GM04503 (cell line): Measurements from ENCODE around the gene RSPH9.

Source experiments
- DNase-seq: peaks from one replicate; pipeline ENCODE4 v3.0.0-alpha.2; 2012; ENCODE audit warnings: low read depth

The RSPH9 gene, protein sequence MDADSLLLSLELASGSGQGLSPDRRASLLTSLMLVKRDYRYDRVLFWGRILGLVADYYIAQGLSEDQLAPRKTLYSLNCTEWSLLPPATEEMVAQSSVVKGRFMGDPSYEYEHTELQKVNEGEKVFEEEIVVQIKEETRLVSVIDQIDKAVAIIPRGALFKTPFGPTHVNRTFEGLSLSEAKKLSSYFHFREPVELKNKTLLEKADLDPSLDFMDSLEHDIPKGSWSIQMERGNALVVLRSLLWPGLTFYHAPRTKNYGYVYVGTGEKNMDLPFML

GRCh38 chr6:43644940-43645612 is at the start of gene RSPH9:
RSPH9 (plus strand) TSS chr6:43645036; CDS start chr6:43645099, 63 bp downstream.
- no peak for DNase-seq

- DNase-seq = no peak
These were observed 44.2 kb upstream of the RSPH9 start for GRCh38 chr6:43600595-43600994.

GRCh38 chr6:43604174-43604573 is 40.7 kb upstream of the RSPH9 start:
- no peak for DNase-seq

DNA sequence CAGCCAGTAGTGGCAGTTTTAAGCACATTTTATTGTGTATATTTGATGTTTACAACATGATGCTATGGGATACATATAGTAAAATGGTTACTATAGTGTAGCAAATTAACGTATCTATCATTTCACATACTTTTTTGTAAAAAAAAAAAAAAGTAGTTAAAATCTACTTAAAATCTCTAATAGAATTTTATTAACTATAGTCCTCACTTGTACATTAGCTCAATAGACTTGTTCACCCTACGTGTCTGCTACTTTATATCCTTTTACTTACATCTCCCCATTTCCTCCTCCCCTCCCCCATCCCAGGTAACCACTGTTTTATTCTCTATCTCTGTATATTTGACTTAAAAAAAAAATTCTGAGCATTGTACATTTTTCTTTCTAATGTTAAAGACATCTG is 38.8 kb upstream of the RSPH9 start:
- no peak for DNase-seq

- DNase-seq = peak; percentile 30
These were observed 36.5 kb upstream of the RSPH9 start for GRCh38 chr6:43608310-43608763.

DNA sequence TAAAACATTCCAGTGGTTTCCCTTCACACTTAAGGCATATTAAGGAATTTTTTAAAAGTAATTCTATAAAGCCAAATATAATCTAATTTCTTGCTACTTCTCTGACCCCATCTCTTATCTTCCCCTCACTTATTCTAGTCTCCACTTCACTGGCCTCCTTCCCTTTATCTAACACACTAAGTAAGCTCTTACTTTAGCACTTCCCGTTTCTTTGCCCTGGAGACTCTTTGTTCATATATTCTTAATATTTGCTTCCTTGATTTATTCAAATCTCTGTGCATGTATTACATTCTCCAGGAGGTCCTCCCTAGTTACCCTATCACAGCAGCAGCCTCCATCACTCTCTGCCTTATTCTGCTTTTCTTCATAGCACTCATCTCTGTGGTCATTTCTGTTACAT is 36.0 kb upstream of the RSPH9 start:
- no peak for DNase-seq

GRCh38 chr6:43609402-43609801 is 35.4 kb upstream of the RSPH9 start:
- DNase-seq = no peak

DNA sequence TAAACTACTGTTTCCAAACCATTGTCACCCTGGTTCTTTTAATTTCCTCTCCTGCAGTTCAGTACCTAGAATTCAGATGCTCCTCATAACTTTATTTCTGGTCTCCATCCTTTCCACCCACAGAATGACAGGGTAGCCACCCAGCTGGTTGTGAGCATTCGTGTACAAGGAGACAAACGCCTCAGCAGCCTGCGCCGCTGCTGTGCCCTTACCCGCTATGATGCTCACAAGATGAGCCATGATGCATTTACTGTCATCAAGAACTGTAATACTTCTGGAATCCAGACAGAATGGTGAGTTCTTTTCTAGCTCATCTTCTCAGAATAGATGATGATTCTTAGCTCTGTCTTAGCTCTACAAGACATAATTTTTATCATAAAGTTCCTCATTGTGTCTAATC is 34.4 kb upstream of the RSPH9 start:
- no peak for DNase-seq

DNA sequence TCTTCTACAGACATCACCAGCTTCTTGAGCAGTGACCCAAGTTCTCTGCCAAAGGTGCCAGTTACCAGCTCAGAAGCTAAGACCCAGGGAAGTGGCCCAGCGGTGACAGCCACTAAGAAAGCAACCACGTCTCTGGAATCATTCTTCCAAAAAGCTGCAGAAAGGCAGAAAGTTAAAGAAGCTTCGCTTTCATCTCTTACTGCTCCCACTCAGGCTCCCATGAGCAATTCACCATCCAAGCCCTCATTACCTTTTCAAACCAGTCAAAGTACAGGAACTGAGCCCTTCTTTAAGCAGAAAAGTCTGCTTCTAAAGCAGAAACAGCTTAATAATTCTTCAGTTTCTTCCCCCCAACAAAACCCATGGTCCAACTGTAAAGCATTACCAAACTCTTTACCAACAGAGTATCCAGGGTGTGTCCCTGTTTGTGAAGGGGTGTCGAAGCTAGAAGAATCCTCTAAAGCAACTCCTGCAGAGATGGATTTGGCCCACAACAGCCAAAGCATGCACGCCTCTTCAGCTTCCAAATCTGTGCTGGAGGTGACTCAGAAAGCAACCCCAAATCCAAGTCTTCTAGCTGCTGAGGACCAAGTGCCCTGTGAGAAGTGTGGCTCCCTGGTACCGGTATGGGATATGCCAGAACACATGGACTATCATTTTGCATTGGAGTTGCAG is 31.0 kb upstream of the RSPH9 start:
- no peak for DNase-seq

- DNase-seq = no peak
These were observed 30.5 kb upstream of the RSPH9 start for GRCh38 chr6:43614396-43614730.

DNA sequence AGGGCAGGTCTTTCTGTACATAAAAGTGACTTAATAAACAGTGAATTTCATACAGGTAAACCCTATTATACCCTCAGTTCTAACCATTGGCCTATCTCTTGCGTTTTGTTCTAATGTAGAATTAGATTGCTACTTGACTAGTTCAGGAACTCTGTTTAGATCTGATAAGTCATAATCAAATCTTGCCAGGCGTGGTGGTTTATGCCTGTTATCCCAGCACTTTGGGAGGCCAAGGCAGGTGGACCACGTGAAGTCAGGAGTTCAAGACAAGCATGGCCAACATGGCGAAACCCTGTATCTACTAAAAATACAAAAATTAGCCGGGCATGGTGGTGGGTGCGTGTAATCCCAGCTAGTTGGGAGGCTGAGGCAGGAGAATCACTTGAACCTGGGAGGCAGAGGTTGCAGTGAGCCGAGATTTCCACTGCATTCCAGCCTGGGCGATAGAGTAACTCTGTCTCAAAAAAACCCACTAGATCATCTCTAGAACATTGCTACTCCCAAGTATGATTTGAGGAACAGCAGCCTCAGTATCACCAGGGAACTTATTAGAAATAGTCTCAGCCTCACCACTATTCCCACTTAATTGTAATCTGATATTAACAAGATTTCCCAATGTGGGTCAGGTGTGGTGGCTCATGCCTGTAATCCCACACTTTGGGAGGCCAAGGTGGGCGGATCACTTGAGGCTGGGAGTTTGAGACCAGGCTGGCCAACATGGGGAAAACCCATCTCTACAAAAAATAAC is 27.9 kb upstream of the RSPH9 start:
- DNase-seq = no peak

GRCh38 chr6:43621078-43621835 is 23.6 kb upstream of the RSPH9 start:
- DNase-seq = no peak

- no peak for DNase-seq
These were observed 23.0 kb upstream of the RSPH9 start for GRCh38 chr6:43621836-43622180.

- DNase-seq = no peak
These were observed 22.3 kb upstream of the RSPH9 start for GRCh38 chr6:43622541-43622940.

- no peak for DNase-seq
These were observed 20.7 kb upstream of the RSPH9 start for GRCh38 chr6:43623880-43624785.

GRCh38 chr6:43624786-43625288 is 20.0 kb upstream of the RSPH9 start:
- DNase-seq = no peak

- no peak for DNase-seq
These were observed 19.3 kb upstream of the RSPH9 start for GRCh38 chr6:43625393-43625992.

- peak; percentile 86 for DNase-seq
These were observed 17.6 kb upstream of the RSPH9 start for GRCh38 chr6:43627008-43627825.

DNA sequence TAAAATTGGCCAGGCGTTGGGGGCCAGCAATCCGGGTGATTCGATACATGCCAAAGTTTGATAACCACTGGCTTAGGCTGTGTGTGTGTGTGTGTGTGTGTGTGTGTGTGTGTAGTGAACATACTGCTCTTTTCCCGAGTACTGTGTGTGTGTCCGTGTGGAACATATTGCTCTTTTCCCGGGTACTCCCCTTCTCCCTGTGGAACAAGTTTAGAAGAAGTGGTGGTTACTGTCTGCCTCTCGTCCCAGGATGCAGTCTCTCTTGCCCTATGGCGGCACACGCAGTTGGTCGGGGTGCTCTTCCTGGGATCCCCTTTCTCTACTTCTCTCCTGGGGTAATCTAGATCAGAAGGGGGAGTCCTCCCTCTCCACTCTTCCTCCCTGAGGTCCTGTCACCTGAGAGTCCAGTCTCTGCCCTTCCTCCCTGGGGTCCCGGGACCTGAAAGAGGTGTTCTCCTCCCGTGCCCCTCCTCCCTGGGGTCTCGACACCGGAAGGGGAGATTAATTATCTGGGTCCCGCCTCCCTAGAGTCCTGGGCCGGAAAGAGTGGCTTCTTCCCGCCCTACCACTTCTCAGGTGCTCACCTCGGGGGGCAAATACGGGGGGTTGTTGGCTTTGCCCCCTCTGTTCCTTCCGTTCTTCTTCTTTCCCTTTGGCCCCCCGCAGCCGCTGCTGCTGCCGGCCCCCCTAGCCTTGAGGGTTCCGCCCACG is 16.3 kb upstream of the RSPH9 start:
- DNase-seq = no peak
